ENCODE measurements around the gene NLN.

- TF ChIP-seq CTCF (IDR thresholded peaks at IDR 0.05; ENCODE audit: low read depth, low read length, poor library complexity, severe bottlenecking) (no peak), EZH2phosphoT487 (IDR thresholded peaks at IDR 0.05; ENCODE audit: borderline replicate concordance, low read length) (no peak)
Measured at GRCh38 chr5:65765582-65765981, 43.6 kb downstream of the NLN start.

All from DOHH2 (cell line).